ENCODE results near the gene TENM4. TPM values are rescaled to one million over a fixed set of nuclear protein-coding genes. Genes with fewer than 3 reads are reported as not detected.

Gene TENM4
- total RNA-seq, 1 experiment from 2014 or later, result 0.39 TPM

GRCh38 chr11:78767027-78767932 is 673.5 kb downstream of the TENM4 start:
- H3K4me3 ChIP-seq (ENCODE audit: low read depth in 2 of 2, low read length in 2 of 2), result no peak overlapping the region
- H3K27me3 ChIP-seq (ENCODE audit: control insufficient read depth, insufficient read depth, low read length), result 0 out of 2 replicates have a peak, but pooled peaks cover 2% of the 10 kb centered on the region
- no peak overlapping the region for H3K27ac ChIP-seq (ENCODE audit: low read length)
- POLR2A ChIA-PET, result no interaction called here
- intact Hi-C loops (cut with micrococcal nuclease; ENCODE audit: unreplicated experiment) (no loop called here), in situ Hi-C loops (cut with HindIII; ENCODE audit: low pct_unique_long_range_greater_than_20kb, low sequenced_read_pairs) (no loop called here)
- H3K4me1 ChIP-seq (ENCODE audit: control insufficient read depth, insufficient read depth, low read length), result no peaks in the 10 kb centered on the region
- BruUV-seq (replicated peaks), result no TSS peak
- no peak for TF ChIP-seq CTCF (IDR thresholded peaks at IDR 0.05)
- TF ChIP-seq TCF7L2 (IDR thresholded peaks at IDR 0.05; ENCODE audit: low read depth, low read length), result no peak
- TF ChIP-seq SIN3A (IDR thresholded peaks at IDR 0.05; ENCODE audit: borderline replicate concordance, insufficient read depth, low read depth, low read length), result no peak
- TF ChIP-seq REST (IDR thresholded peaks at IDR 0.05; ENCODE audit: insufficient read depth in 1 of 2, low read depth in 2 of 2, low read length in 1 of 2), result no peak
- no peak for TF ChIP-seq POLR2AphosphoS5 (IDR thresholded peaks at IDR 0.05; ENCODE audit: low read depth, low read length)
- ATAC-seq, result no peak
- no peaks in the 10 kb centered on the region for H3K36me3 ChIP-seq (ENCODE audit: control insufficient read depth, insufficient read depth, low read length)
- no peaks in the 10 kb centered on the region for H3K9me3 ChIP-seq (ENCODE audit: control insufficient read depth, insufficient read depth, low read depth, low read length)
- CTCF ChIA-PET, result no interaction called here
- DNase-seq (ENCODE audit: low read depth, low spot score), result no peak

GRCh38 chr11:78764946-78765345 is 675.9 kb downstream of the TENM4 start:
- Histone ChIP-seq H3K27ac (ENCODE audit: low read length) (no peak overlapping the region), H3K9me3 (ENCODE audit: control insufficient read depth, insufficient read depth, low read depth, low read length) (no peaks in the 10 kb centered on the region), H3K4me3 (ENCODE audit: low read depth in 2 of 2, low read length in 2 of 2) (no peak overlapping the region), H3K4me1 (ENCODE audit: control insufficient read depth, insufficient read depth, low read length) (no peaks in the 10 kb centered on the region), H3K27me3 (ENCODE audit: control insufficient read depth, insufficient read depth, low read length) (0 out of 2 replicates have a peak, but pooled peaks cover 2% of the 10 kb centered on the region), H3K36me3 (ENCODE audit: control insufficient read depth, insufficient read depth, low read length) (no peaks in the 10 kb centered on the region)
- DNase-seq (ENCODE audit: low read depth, low spot score), result no peak
- no peak for ATAC-seq
- TF ChIP-seq POLR2AphosphoS5 (IDR thresholded peaks at IDR 0.05; ENCODE audit: low read depth, low read length) (no peak), SIN3A (IDR thresholded peaks at IDR 0.05; ENCODE audit: borderline replicate concordance, insufficient read depth, low read depth, low read length) (no peak), REST (IDR thresholded peaks at IDR 0.05; ENCODE audit: insufficient read depth in 1 of 2, low read depth in 2 of 2, low read length in 1 of 2) (no peak), TCF7L2 (IDR thresholded peaks at IDR 0.05; ENCODE audit: low read depth, low read length) (no peak), CTCF (IDR thresholded peaks at IDR 0.05) (no peak)
- in situ Hi-C loops (cut with HindIII; ENCODE audit: low pct_unique_long_range_greater_than_20kb, low sequenced_read_pairs) (no loop called here), intact Hi-C loops (cut with micrococcal nuclease; ENCODE audit: unreplicated experiment) (no loop called here)
- POLR2A ChIA-PET, result no interaction called here
- CTCF ChIA-PET, result no interaction called here
- no TSS peak for BruUV-seq (replicated peaks)
